Measurements from ENCODE around the gene MIS12. TPM values are rescaled to one million over a fixed set of nuclear protein-coding genes. Genes with fewer than 3 reads are reported as not detected.

Gene MIS12
- total RNA-seq, 1 experiment from 2014 or later, result 10.6 TPM

DNA sequence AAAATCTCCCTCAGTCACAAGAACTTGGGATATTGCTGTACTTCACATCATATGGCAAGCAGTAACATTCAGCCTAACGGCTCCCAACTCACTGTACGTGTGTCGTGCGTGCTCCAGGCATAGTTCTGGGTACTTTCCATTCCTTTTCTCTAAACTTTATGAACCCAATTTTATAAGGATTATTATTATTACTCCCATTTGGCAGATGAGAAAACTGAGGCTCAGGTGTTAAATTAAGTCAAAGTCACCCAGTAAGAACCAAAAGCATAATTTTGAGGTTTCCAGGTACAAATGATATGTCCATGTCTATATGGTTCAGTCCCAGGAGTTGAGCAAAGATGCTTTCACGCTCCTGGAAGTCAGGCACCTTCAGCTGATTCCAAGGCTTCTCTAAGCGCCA, 42.6 kb upstream of the MIS12 start:
- intact Hi-C loops (cut with micrococcal nuclease), result no loop called here
- POLR2A ChIA-PET (ENCODE audit: unreplicated experiment), result no interaction called here
- H3K27ac ChIP-seq (ENCODE audit: low read length), result no peak overlapping the region

DNA sequence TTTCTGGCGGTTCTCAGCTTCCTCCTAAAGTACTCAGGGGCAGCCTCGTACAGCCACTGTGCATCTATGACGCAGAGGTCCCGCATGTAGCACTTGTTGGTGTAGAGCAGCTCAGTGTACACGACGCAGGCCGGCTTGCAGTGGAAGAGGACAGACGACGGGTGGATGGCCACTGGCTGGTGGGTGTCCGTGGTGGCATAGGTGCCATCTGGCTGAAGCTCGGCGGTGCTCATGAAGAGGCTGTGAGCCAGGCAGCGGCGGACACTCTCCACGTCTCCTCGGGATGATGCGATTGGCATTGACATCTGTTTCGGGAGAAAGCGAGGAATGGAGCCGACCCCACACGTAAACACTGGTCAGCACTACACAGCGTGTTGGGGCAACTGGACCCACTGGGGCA, 42.2 kb upstream of the MIS12 start:
- H3K27ac ChIP-seq (ENCODE audit: low read length), result no peak overlapping the region
- BruUV-seq (replicated peaks), result no TSS peak
- DNase-seq (no peak), ATAC-seq (no peak)
- no peak overlapping the region for H3K4me2 ChIP-seq (ENCODE audit: low read length)
- H3K9ac ChIP-seq (ENCODE audit: low read length), result no peak overlapping the region
- H2AFZ ChIP-seq (ENCODE audit: low read length), result no peak overlapping the region
- H3F3A ChIP-seq (ENCODE audit: low read length, unreplicated experiment), result no peaks in the 10 kb centered on the region
- no peaks in the 10 kb centered on the region for H4K20me1 ChIP-seq (ENCODE audit: low read length)
- no peak overlapping the region for H3K4me3 ChIP-seq (ENCODE audit: low read length)
- ChIA-PET POLR2A (ENCODE audit: unreplicated experiment) (no interaction called here), CTCF (no interaction called here)
- no peaks in the 10 kb centered on the region for H3K9me3 ChIP-seq (ENCODE audit: low read length)
- peaks cover 4% of the 10 kb centered on the region for H3K4me1 ChIP-seq (ENCODE audit: insufficient read depth, low read length)
- H3K36me3 ChIP-seq (ENCODE audit: low read depth, low read length), result peaks cover 14% of the 10 kb centered on the region
- intact Hi-C loops (cut with micrococcal nuclease), result no loop called here
- no peaks in the 10 kb centered on the region for H3K27me3 ChIP-seq (ENCODE audit: low read length)
- TF ChIP-seq, protein P1, sequence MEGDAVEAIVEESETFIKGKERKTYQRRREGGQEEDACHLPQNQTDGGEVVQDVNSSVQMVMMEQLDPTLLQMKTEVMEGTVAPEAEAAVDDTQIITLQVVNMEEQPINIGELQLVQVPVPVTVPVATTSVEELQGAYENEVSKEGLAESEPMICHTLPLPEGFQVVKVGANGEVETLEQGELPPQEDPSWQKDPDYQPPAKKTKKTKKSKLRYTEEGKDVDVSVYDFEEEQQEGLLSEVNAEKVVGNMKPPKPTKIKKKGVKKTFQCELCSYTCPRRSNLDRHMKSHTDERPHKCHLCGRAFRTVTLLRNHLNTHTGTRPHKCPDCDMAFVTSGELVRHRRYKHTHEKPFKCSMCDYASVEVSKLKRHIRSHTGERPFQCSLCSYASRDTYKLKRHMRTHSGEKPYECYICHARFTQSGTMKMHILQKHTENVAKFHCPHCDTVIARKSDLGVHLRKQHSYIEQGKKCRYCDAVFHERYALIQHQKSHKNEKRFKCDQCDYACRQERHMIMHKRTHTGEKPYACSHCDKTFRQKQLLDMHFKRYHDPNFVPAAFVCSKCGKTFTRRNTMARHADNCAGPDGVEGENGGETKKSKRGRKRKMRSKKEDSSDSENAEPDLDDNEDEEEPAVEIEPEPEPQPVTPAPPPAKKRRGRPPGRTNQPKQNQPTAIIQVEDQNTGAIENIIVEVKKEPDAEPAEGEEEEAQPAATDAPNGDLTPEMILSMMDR (conservative IDR thresholded peaks at IDR 0.05; ENCODE audit: low read depth, low read length), result no peak
- no peak for TF ChIP-seq EZH2 (IDR thresholded peaks at IDR 0.05; ENCODE audit: low read length, unreplicated experiment)
- TF ChIP-seq EZH2phosphoT487 (IDR thresholded peaks at IDR 0.05; ENCODE audit: borderline replicate concordance, low read length), result no peak
- no peaks in the 10 kb centered on the region for H3K79me2 ChIP-seq (ENCODE audit: low read length)
- H3K9me2 ChIP-seq (replicated peaks; ENCODE audit: low read length), result no peaks in the 10 kb centered on the region

More for the DNA sequence above, 42.6 kb upstream of the MIS12 start:
- Histone ChIP-seq H3F3A (ENCODE audit: low read length, unreplicated experiment) (no peaks in the 10 kb centered on the region), H3K9ac (ENCODE audit: low read length) (no peak overlapping the region), H3K4me1 (ENCODE audit: insufficient read depth, low read length) (peaks cover 5% of the 10 kb centered on the region), H3K9me3 (ENCODE audit: low read length) (no peaks in the 10 kb centered on the region), H2AFZ (ENCODE audit: low read length) (no peak overlapping the region), H3K79me2 (ENCODE audit: low read length) (peaks cover 2% of the 10 kb centered on the region), H3K4me2 (ENCODE audit: low read length) (no peak overlapping the region), H3K4me3 (ENCODE audit: low read length) (no peak overlapping the region), H4K20me1 (ENCODE audit: low read length) (no peaks in the 10 kb centered on the region), H3K9me2 (replicated peaks; ENCODE audit: low read length) (no peaks in the 10 kb centered on the region), H3K27me3 (ENCODE audit: low read length) (no peaks in the 10 kb centered on the region), H3K36me3 (ENCODE audit: low read depth, low read length) (peaks cover 14% of the 10 kb centered on the region)
- BruUV-seq (replicated peaks), result no TSS peak
- ATAC-seq (no peak), DNase-seq (no peak)
- TF ChIP-seq EZH2 (IDR thresholded peaks at IDR 0.05; ENCODE audit: low read length, unreplicated experiment) (no peak), EZH2phosphoT487 (IDR thresholded peaks at IDR 0.05; ENCODE audit: borderline replicate concordance, low read length) (no peak)
- TF ChIP-seq, protein P1 (conservative IDR thresholded peaks at IDR 0.05; ENCODE audit: low read depth, low read length), result no peak
- CTCF ChIA-PET, result no interaction called here

DNA sequence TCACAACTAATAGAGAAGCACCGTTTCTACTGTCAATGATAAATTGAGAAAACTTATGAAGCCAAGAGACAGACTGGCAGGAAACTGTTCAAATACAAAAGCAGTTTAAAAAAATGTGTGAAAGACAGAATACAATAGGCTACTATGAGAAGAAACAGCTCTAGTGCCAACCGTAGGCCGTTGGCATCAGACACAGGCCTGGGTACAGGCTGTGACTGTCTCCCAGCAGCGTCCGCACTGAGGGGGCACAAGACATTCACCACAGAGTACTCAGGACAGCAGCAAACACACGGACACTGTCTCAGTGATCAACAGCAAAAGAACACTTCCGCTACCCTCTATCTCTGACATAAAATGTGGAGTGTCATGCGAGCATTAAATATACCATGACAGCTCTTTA, 39.6 kb upstream of the MIS12 start:
- Histone ChIP-seq H3F3A (ENCODE audit: low read length, unreplicated experiment) (no peaks in the 10 kb centered on the region), H2AFZ (ENCODE audit: low read length) (no peak overlapping the region), H3K36me3 (ENCODE audit: low read depth, low read length) (peaks cover 14% of the 10 kb centered on the region), H4K20me1 (ENCODE audit: low read length) (no peaks in the 10 kb centered on the region), H3K27ac (ENCODE audit: low read length) (no peak overlapping the region), H3K9me2 (replicated peaks; ENCODE audit: low read length) (no peaks in the 10 kb centered on the region), H3K4me3 (ENCODE audit: low read length) (no peak overlapping the region), H3K4me1 (ENCODE audit: insufficient read depth, low read length) (no peaks in the 10 kb centered on the region), H3K9ac (ENCODE audit: low read length) (no peak overlapping the region), H3K79me2 (ENCODE audit: low read length) (no peaks in the 10 kb centered on the region), H3K4me2 (ENCODE audit: low read length) (no peak overlapping the region), H3K27me3 (ENCODE audit: low read length) (no peaks in the 10 kb centered on the region), H3K9me3 (ENCODE audit: low read length) (no peaks in the 10 kb centered on the region)
- intact Hi-C loops (cut with micrococcal nuclease), result no loop called here
- DNase-seq (no peak), ATAC-seq (no peak)
- TF ChIP-seq, protein P1 (conservative IDR thresholded peaks at IDR 0.05; ENCODE audit: low read depth, low read length), result no peak
- no peak for TF ChIP-seq EZH2phosphoT487 (IDR thresholded peaks at IDR 0.05; ENCODE audit: borderline replicate concordance, low read length)
- no peak for TF ChIP-seq EZH2 (IDR thresholded peaks at IDR 0.05; ENCODE audit: low read length, unreplicated experiment)
- ChIA-PET POLR2A (ENCODE audit: unreplicated experiment) (no interaction called here), CTCF (no interaction called here)
- no TSS peak for BruUV-seq (replicated peaks)

Data from PC-3 (cell line).